Keratinocyte (primary cell): Measurements from ENCODE around the gene BBX. TPM values are rescaled to one million over a fixed set of nuclear protein-coding genes. Genes with fewer than 3 reads are reported as not detected.

ENCODE experiments used
- DNase-seq: peaks from one replicate; pipeline ENCODE4 v3.0.0-alpha.2; 2011; ENCODE audit warnings: low read depth, missing footprints, low spot score
- FAIRE-seq: peaks from 2 replicates; lab custom pipeline; 2011; peaks lifted over from hg19 to GRCh38; lab: Jason Lieb, UNC
- H2AFZ ChIP-seq: 2 replicates; pipeline ENCODE4 v1.6.0; 2012; ENCODE audit warnings: low read length, control low read depth, inconsistent platforms; ENCODE audit not compliant: control insufficient read depth
- H3K27ac ChIP-seq: 2 replicates; pipeline ENCODE4 v1.5.1; 2011; ENCODE audit warnings: low read length; ENCODE audit not compliant: control insufficient read depth, insufficient read depth
- H3K27me3 ChIP-seq: 3 replicates; pipeline ENCODE4 v1.6.0; 2011; ENCODE audit warnings: low read length; ENCODE audit not compliant: control insufficient read depth, insufficient read depth; ENCODE audit errors: extremely low read depth
- H3K36me3 ChIP-seq, 2 experiments: 2 replicates in 1 of 2; 3 replicates in 1 of 2; pipeline ENCODE4 v1.5.1; 2011; ENCODE audit warnings: low read length in 2 of 2, mild to moderate bottlenecking in 1 of 2; ENCODE audit not compliant: control insufficient read depth in 2 of 2, insufficient read depth in 2 of 2; ENCODE audit errors: extremely low read depth in 1 of 2
- H3K4me1 ChIP-seq: 3 replicates; pipeline ENCODE4 v1.5.1; 2011; ENCODE audit warnings: low read length; ENCODE audit not compliant: control insufficient read depth, insufficient read depth; ENCODE audit errors: extremely low read depth
- H3K4me2 ChIP-seq: 3 replicates; pipeline ENCODE4 v1.6.0; 2011; ENCODE audit warnings: low read depth, low read length; ENCODE audit not compliant: control insufficient read depth, insufficient read depth; ENCODE audit errors: extremely low read depth
- H3K4me3 ChIP-seq, 3 experiments: fragments of 200-600 bp in 1 of 3; sonication (generic) in 1 of 3; 2 replicates in 2 of 3; 3 replicates in 1 of 3; pipeline ENCODE4 v1.5.1; 2011 to 2016; ENCODE audit warnings: low read length in 3 of 3, mild to moderate bottlenecking in 3 of 3, control low read depth in 2 of 3, inconsistent platforms in 1 of 3, low read depth in 1 of 3, mixed read lengths in 1 of 3, mixed run types in 1 of 3, moderate library complexity in 1 of 3; ENCODE audit not compliant: control insufficient read depth in 2 of 3, insufficient read depth in 2 of 3; ENCODE audit errors: extremely low read depth in 1 of 3
- H3K79me2 ChIP-seq: 2 replicates; pipeline ENCODE4 v1.6.0; 2012; ENCODE audit warnings: low read length; ENCODE audit not compliant: control insufficient read depth, insufficient read depth
- H3K9ac ChIP-seq: 3 replicates; pipeline ENCODE4 v1.6.0; 2011; ENCODE audit warnings: low read length; ENCODE audit not compliant: control insufficient read depth, insufficient read depth; ENCODE audit errors: extremely low read depth
- H3K9me1 ChIP-seq: 3 replicates; pipeline ENCODE4 v1.6.0; 2011; ENCODE audit warnings: low read length; ENCODE audit not compliant: control insufficient read depth, insufficient read depth; ENCODE audit errors: extremely low read depth
- H3K9me3 ChIP-seq: 2 replicates; pipeline ENCODE4 v1.5.1; 2012; ENCODE audit warnings: low read depth, low read length; ENCODE audit not compliant: control insufficient read depth
- H4K20me1 ChIP-seq: 3 replicates; pipeline ENCODE4 v1.6.0; 2011; ENCODE audit warnings: low read length; ENCODE audit not compliant: control insufficient read depth, insufficient read depth; ENCODE audit errors: extremely low read depth
- CTCF ChIP-seq, 3 experiments: IDR thresholded peaks in 1 of 3; conservative IDR thresholded peaks in 1 of 3; optimal IDR thresholded peaks in 1 of 3; 2 replicates in 2 of 3; 3 replicates in 1 of 3; pipeline versions ENCODE3 to v1.5.1; 2011; ENCODE audit warnings: low read length in 3 of 3, mild to moderate bottlenecking in 3 of 3, moderate library complexity in 2 of 3, control low read depth in 1 of 3, inconsistent platforms in 1 of 3; ENCODE audit not compliant: insufficient read depth in 2 of 3; ENCODE audit errors: extremely low read depth in 1 of 3
- EZH2 ChIP-seq: IDR thresholded peaks from one replicate; pipeline ENCODE4 v1.6.1; 2012; ENCODE audit warnings: inconsistent platforms, mild to moderate bottlenecking, low read length, moderate library complexity
- dilution Hi-C: fragments of 300-500 bp; cut with MboI; formaldehyde crosslinking; loops from one replicate; pipeline ENCODE4 v1.7.0; 2020; ENCODE audit warnings: low sequenced_read_pairs; ENCODE audit not compliant: extremely low pct_ligation_motif_present
- polyA plus RNA-seq, 5 experiments: library from polyadenylated mRNA; depleted of rRNA in 3 of 5; stranded (reverse) in 3 of 5; stranded (forward) in 1 of 5; unstranded in 1 of 5; fragments of >200 nt; gene quantifications; 1 replicate in 1 of 5; 2 replicates in 3 of 5; 3 replicates in 1 of 5; pipeline versions ENCODE4 v1.2.1 to v1.2.3, GENCODE V29; 2011 to 2012; ENCODE audit warnings: missing spikeins in 2 of 5, low read depth in 1 of 5, low replicate concordance in 1 of 5

BBX gene
- polyA plus RNA-seq, 1 donor (not counting 4 experiments of a cell fraction or from before 2014, with no cell fraction given) = 43.4 TPM

GRCh38 chr3:107729686-107730085, 206.9 kb downstream of the BBX start:
- H2AFZ ChIP-seq = no peak overlapping the region
- peaks cover 6% of the 10 kb centered on the region for H3K4me1 ChIP-seq
- no peaks in the 10 kb centered on the region for H3K79me2 ChIP-seq
- H3K4me3 ChIP-seq = no peak overlapping the region
- peaks cover 0 to 4% of the 10 kb centered on the region in 2 experiments for H3K36me3 ChIP-seq
- H3K27ac ChIP-seq = no peak overlapping the region
- DNase-seq (no peak), FAIRE-seq (no peak)
- dilution Hi-C loops = no loop called here
- H4K20me1 ChIP-seq = no peaks in the 10 kb centered on the region
- H3K4me2 ChIP-seq = no peak overlapping the region
- no peak for TF ChIP-seq EZH2
- no peak for TF ChIP-seq CTCF (optimal IDR thresholded peaks at IDR 0.05 in 1 of 3, IDR thresholded peaks at IDR 0.05 in 1 of 3, conservative IDR thresholded peaks at IDR 0.05 in 1 of 3; ENCODE audit: extremely low read depth in 1 of 3, insufficient read depth in 2 of 3, low read length in 3 of 3)
- no peaks in the 10 kb centered on the region for H3K9me3 ChIP-seq
- H3K27me3 ChIP-seq = no peaks in the 10 kb centered on the region
- H3K9ac ChIP-seq = no peak overlapping the region
- no peaks in the 10 kb centered on the region for H3K9me1 ChIP-seq

GRCh38 chr3:107734317-107734716, 211.6 kb downstream of the BBX start:
- H4K20me1 ChIP-seq = no peaks in the 10 kb centered on the region
- H3K9me3 ChIP-seq = no peaks in the 10 kb centered on the region
- peaks cover 0 to 2% of the 10 kb centered on the region in 2 experiments for H3K36me3 ChIP-seq
- H3K79me2 ChIP-seq = no peaks in the 10 kb centered on the region
- FAIRE-seq = no peak
- H2AFZ ChIP-seq = no peak overlapping the region
- no peak for DNase-seq
- H3K4me3 ChIP-seq = no peak overlapping the region
- H3K9ac ChIP-seq = no peak overlapping the region
- TF ChIP-seq EZH2 (no peak), CTCF (optimal IDR thresholded peaks at IDR 0.05 in 1 of 3, IDR thresholded peaks at IDR 0.05 in 1 of 3, conservative IDR thresholded peaks at IDR 0.05 in 1 of 3; ENCODE audit: extremely low read depth in 1 of 3, insufficient read depth in 2 of 3, low read length in 3 of 3) (no peak)
- no peaks in the 10 kb centered on the region for H3K9me1 ChIP-seq
- H3K27me3 ChIP-seq = no peaks in the 10 kb centered on the region
- no peak overlapping the region for H3K27ac ChIP-seq
- H3K4me2 ChIP-seq = no peak overlapping the region
- dilution Hi-C loops = no loop called here
- no peaks in the 10 kb centered on the region for H3K4me1 ChIP-seq
